ENCODE measurements around the gene BORCS5.

DNA sequence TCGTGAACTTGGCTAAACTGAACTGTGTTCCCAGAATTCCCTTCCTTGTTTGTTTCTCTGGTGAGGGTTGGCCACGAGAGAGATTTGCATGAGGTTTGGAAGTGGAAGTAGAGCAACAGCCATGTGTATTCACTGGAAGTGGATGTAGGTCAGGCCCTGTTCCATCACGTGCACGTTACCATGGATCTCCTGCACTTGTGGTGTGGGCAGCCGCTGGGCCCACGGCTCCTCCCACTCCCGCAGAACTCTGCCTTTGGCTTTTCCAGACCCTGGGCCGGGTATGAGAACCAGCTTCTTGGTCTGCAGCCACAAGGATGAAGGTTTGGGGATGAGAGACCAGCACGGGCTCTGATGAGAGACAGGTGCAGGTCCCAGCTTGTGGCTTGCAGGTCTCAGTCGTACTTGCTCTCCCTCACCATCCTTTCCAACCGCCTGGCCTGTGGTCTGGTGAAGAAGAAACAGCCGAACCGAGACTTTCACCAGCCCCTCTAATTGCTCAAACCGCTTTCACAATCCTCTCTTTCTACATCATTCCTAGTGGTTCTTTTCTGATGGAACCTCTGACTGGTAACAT lies 110.9 kb downstream of the BORCS5 start:
- no peak for TF ChIP-seq SIN3A (IDR thresholded peaks at IDR 0.05; ENCODE audit: borderline replicate concordance, insufficient read depth, low read length)
- no peak for TF ChIP-seq POLR2AphosphoS5 (IDR thresholded peaks at IDR 0.05; ENCODE audit: low read depth, low read length)

Measured in PFSK-1 (cell line).